GM19372 (cell line): ENCODE results near the gene GGCX.
"Not testable (repeated sequence)": the region's sequence is repeated elsewhere in the genome, so short reads cannot be mapped to it uniquely, and the experiment has no call there.

Experiments
- ATAC-seq: cut with Tn5 transposase; IDR thresholded peaks from one replicate; pipeline ENCODE4 v1.9.1; 2021; ENCODE audit warnings: mild to moderate bottlenecking, low read depth, moderate library complexity; ENCODE audit not compliant: unreplicated experiment

The GGCX gene

DNA sequence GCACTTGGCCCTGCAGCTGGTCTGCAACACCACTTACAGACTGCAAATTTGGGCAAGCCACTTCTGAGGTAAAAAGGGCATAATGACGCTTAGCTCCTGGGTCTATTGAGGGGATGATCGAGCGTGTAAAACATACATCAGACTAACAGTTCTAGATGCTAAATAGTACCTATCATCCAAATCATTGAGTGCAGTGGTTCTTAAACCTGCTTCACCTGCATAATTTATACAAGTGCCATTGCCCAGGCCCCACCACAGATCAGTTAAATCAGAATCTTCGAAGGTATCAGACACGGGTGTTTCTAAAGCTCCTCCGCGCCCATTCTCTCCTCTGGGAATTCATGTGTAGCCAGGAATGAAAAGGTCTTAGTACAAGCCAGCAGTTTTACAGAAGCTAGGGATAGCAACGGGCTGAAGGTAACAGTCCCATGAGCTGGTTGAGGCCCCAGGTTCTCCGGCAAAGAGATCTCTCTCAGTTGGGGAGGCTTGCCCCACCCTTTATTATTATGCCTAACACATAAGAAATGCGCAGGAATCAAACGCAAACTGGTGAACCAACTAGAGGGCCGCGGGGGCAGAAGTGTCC, 33.5 kb upstream of the GGCX start:
- ATAC-seq: no peak

DNA sequence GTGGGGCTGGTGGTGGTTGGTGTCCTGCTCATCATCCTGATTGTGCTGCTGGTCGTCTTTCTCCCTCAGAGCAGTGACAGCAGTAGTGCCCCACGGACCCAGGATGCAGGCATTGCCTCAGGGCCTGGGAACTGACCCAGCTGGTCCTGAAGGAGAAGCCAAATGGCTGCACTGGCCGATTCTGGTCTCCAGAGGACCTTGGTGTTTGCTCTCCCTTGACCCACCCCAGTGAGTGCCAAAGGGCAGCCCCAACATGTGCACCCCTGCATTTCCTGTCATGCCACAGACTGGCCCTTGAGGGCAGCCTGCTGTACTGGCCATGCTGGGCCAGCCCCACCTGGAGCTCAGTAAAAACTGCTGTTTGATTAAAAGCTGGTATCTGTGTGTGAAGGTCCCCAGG, 31.7 kb upstream of the GGCX start:
- no peak for ATAC-seq

DNA sequence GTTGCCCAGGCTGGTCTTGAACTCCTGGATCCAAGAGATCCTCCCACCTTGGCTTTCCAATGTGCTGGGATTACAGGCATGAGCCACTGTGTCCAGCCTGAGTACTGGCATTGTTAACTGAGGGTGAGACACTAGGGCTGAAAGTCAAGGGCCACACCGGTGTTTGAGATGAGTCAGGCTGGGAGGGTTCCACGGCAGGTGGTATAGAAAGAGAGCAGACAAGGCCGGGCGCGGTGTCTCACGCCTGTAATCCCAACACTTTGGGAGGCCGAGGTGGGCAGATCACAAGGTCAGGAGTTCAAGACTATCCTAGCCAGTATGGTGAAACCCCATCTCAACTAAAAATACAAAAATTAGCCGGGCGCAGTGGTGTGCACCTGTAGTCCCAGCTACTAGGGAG, 31.0 kb upstream of the GGCX start:
- not testable (repeated sequence) for ATAC-seq

DNA sequence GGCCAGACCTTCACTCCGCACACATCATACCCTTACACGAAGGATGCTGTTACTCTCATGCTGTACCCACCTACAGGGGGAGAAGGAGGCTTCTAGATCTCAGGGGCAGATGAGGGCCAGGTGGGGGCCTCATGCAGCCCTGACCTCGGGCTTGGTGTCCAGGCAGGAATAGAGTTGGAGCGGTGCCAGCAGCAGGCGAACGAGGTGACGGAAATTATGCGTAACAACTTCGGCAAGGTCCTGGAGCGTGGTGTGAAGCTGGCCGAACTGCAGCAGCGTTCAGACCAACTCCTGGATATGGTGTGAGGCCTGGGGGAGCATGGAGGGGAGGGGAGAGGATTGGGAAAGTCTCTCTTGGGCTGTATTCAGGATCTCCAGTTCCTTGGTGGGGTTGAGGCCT, 30.3 kb upstream of the GGCX start:
- ATAC-seq: no peak

GRCh38 chr2:85590950-85591349, 29.7 kb upstream of the GGCX start:
- no peak for ATAC-seq

DNA sequence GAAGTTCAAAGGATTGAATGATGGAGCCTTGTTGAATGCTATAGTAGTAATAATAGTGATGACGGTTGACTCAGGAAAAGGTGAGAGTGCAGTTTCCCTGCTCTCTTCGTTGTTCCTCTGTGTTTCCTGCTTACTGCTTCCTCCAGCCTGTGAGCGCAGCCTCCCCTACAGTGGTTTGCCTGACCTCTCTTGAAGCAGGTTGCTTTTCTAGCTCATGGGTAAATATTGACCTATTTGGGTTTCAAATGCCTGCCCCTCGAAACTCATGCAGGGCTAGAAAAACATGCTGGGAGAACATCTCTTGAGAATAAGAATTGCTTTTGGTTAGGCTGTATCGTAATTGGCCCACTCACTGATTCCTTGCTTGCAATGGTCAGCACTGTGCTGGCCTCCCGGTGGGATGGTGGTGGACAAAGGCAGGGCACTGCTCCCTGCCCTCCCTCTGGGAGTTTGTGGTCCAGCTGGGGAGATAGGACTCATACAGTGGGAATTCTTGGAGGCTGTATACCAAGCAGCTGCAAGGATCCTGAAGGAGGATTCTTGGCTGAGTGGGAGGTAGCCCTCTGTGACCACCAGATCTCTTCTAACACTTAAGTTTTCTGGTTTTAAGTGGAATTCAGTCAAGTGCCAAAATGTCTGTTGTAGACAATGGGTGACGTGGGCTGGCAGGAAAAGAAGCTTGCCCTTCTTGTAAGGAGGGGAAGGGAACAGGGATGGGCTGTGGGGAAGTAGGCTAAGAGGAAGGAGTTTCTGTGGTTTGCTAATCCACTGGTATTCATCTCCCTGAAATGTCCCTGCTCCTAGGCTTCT, 28.9 kb upstream of the GGCX start:
- no peak for ATAC-seq

- ATAC-seq: no peak
These were observed 27.9 kb upstream of the GGCX start for GRCh38 chr2:85589181-85589580.

GRCh38 chr2:85588645-85589044, 27.4 kb upstream of the GGCX start:
- ATAC-seq: no peak

GRCh38 chr2:85588236-85588635, 26.9 kb upstream of the GGCX start:
- no peak for ATAC-seq

- no peak for ATAC-seq
These were observed 24.4 kb upstream of the GGCX start for GRCh38 chr2:85585781-85586105.

DNA sequence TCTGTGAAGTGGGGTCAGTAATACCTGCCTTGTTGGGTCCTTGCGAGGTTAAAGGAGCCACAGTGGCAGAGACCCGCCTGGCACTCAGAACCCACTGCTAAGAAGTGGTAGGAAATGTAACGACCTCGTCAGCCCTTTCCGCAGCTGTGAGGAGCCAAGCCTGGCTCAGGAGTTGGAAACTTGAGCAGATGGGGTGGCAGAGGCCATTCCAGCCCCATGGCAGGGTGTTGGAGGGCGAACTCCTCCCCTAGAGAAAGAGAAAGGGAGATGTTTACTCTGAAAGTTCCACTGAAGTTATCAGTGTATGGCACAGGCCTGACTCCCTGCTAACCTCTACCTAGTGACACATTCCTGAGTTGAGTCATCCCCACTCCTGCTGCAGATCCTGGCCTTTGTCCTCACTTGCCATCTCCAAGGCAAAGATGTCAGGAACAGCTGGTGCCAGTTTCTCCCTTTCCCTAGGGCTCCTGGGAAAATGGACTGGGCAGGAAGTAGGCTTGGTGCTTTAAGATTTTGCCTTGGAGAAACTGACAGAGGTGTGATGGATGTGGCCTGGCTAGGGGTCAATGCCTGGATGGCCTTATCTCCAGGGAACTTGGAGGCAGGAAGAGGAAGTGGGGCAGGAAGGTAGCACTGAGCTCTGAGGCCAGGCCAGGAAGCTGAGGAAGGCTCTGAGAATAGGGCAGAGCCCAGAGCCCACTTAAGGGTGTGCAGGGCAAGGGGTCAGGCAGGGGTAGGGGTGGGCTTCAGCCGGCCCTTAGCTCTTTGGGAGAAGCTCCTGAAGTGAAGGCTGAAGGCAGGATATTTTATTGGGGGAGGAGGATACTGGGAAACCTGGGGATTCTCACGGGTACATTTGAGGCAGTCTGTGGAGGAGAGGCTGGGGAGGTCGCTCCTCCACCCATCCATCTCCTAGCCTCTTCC, 23.8 kb upstream of the GGCX start:
- ATAC-seq: peak; percentile 22

- peak; percentile 58 for ATAC-seq
These were observed 23.1 kb upstream of the GGCX start, which contains the start of gene VAMP5 for GRCh38 chr2:85584354-85584856. VAMP5 (plus strand) TSS chr2:85584431; CDS start chr2:85584491, 60 bp downstream.

- ATAC-seq: peak; percentile 18
These were observed 22.5 kb upstream of the GGCX start for GRCh38 chr2:85583667-85584353.

- ATAC-seq: no peak
These were observed 21.2 kb upstream of the GGCX start for GRCh38 chr2:85582492-85582891.

DNA sequence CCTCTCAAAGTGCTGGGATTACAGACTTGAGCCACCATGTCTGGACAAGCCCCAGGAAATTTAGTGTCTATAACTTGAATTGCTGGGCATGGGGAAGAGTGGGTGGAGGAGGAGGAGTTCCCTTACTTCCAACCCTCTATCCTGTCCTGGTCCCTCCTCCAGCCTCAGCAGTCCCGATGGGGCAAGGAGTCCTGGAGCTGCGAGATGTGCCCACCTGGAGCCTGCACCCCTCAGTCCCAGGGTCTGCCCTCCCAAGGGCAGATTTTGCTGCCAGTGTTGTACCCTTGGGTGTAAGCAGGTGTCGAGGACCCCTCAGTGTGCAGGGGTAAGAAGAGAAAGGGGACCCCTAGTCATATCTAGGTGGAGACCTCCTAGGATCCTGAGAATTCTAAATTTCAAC, 18.9 kb upstream of the GGCX start:
- no peak for ATAC-seq

GRCh38 chr2:85579266-85579935, 18.1 kb upstream of the GGCX start:
- no peak for ATAC-seq

DNA sequence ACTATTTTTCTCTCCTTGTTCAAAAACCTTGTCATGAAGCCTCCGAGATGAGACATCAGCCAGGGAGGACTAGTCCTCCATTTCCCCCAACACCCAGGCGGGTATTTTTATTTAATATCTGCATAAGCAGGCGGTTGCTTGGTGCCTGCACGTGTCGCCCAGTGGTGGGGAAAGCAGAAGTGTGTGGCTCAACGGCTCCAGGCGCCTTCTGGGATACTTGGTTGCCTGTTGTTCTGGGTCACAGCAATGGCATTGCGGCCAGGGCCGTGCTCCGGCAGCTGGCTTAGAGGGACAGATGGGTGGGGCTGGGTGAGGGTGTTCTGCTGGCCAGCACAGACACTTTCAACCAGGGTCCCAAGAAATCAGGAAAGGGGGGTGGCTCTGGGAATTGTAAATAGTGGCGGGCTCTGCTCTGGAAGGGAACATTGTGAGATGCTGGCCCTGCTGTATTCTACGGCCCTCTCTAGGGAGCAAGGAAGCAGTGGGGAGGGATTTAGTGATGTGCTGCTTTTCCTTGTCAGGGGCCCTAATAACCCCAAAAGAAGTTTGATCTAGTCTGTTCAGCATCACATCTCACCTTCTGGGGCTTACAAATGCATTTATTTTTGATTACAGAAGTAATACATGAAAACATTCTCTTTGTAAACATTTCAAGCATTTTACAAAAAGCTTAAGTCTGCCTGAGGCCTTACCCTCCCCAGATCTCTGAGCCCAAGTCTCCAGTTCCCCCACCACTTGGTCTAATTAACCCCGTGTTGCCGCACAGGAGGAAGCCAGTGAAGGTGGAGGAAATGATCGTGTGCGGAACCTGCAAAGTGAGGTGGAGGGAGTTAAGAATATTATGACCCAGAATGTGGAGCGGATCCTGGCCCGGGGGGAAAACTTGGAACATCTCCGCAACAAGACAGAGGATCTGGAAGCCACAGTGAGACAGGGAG, 17.2 kb upstream of the GGCX start:
- peak; percentile 52 for ATAC-seq

DNA sequence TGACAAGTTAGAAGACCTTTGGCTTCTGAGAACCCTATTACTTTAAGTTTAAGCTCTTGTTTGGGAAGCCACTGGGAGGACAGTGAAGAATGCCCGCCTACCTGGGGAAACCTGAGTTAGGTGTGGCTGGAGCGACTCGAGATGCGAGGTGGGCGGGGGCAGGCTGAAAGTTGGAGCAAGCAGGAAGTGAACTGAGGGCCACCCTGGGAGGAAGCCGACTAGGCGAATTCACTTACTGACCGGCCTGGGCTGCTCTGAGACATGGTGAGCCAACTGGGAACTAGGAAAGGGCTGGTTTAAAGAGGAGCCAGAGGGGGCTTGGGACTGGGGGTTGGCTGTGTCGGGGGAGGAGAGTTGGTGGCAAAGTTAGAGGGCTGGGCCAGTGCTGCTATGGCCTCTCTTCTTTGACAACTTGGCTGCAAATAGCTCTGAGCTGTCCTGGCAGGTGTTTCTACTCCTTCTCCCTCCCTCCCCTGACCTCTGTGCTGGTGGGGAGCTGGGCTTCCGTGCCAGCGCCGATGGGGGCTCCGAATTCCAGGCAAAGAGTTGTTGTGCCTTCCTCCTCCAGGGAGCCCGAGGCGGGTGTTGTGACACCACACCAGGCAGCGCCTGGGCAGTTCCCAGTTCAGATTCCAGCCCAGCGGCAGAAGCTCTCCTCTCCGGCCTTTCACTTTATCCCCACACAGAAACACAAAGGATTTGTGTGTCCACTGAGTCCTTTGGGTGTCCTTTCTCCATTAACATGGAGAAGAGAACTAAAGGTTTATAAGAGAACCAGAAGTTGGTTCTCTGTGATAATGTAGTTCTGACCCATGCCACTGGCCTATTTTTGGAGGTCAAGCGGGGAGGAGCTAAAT, 16.3 kb upstream of the GGCX start, which contains the start of gene VAMP8:
Gene VAMP8 (plus strand): TSS at position 201 of the 857 bp plus-strand sequence. CDS start 61 bp downstream, at position 262.
- ATAC-seq: peak; percentile 71
